HG03565 (cell line): ENCODE measurements around the gene CCDC197.

ENCODE experiments used
- ATAC-seq: cut with Tn5 transposase; IDR thresholded peaks from one replicate; pipeline ENCODE4 v1.9.1; 2021; ENCODE audit warnings: mild to moderate bottlenecking, moderate library complexity; ENCODE audit not compliant: unreplicated experiment

CCDC197 gene

GRCh38 chr14:94040796-94041195 is 43.7 kb downstream of the CCDC197 start:
- ATAC-seq: no peak

- ATAC-seq: no peak
Observed at GRCh38 chr14:94041551-94042346, 44.6 kb downstream of the CCDC197 start.

- no peak for ATAC-seq
Observed at GRCh38 chr14:94042433-94043091, 45.5 kb downstream of the CCDC197 start.

GRCh38 chr14:94043111-94043755 is 46.1 kb downstream of the CCDC197 start:
- no peak for ATAC-seq

- no peak for ATAC-seq
Observed at GRCh38 chr14:94043756-94044475, 46.8 kb downstream of the CCDC197 start.

GRCh38 chr14:94044476-94045091 is 47.5 kb downstream of the CCDC197 start:
- no peak for ATAC-seq

GRCh38 chr14:94045101-94045500 is 48.0 kb downstream of the CCDC197 start:
- no peak for ATAC-seq

- no peak for ATAC-seq
Observed at GRCh38 chr14:94045563-94046345, 48.7 kb downstream of the CCDC197 start.

GRCh38 chr14:94046696-94047250 is 49.7 kb downstream of the CCDC197 start:
- ATAC-seq: no peak

GRCh38 chr14:94047581-94047980 is 50.5 kb downstream of the CCDC197 start:
- no peak for ATAC-seq

GRCh38 chr14:94048691-94049624 is 51.9 kb downstream of the CCDC197 start:
- no peak for ATAC-seq

- ATAC-seq: no peak
Observed at GRCh38 chr14:94049625-94050023, 52.5 kb downstream of the CCDC197 start.

GRCh38 chr14:94050231-94050880 is 53.3 kb downstream of the CCDC197 start:
- ATAC-seq: no peak

- no peak for ATAC-seq
Observed at GRCh38 chr14:94051115-94051514, 54.0 kb downstream of the CCDC197 start.

- ATAC-seq: no peak
Observed at GRCh38 chr14:94051779-94052178, 54.7 kb downstream of the CCDC197 start.

- no peak for ATAC-seq
Observed at GRCh38 chr14:94052199-94052598, 55.1 kb downstream of the CCDC197 start.

GRCh38 chr14:94052662-94053061 is 55.6 kb downstream of the CCDC197 start:
- no peak for ATAC-seq

- no peak for ATAC-seq
Observed at GRCh38 chr14:94054401-94054800, 57.3 kb downstream of the CCDC197 start.
